Measurements from ENCODE around the gene ASIC5.

Gene ASIC5

GRCh38 chr4:155878611-155879010, 12.5 kb upstream of the ASIC5 start:
- DNase-seq, result no peak

GRCh38 chr4:155877971-155878370, 11.9 kb upstream of the ASIC5 start:
- no peak for DNase-seq

- no peak for DNase-seq
Measured at GRCh38 chr4:155875878-155876277, 9.8 kb upstream of the ASIC5 start.

- no peak for DNase-seq
Measured at GRCh38 chr4:155855897-155856296, 10.2 kb downstream of the ASIC5 start.

- no peak for DNase-seq
Measured at GRCh38 chr4:155854582-155855226, 11.4 kb downstream of the ASIC5 start.

GRCh38 chr4:155853189-155853588, 12.9 kb downstream of the ASIC5 start:
- DNase-seq, result no peak

GRCh38 chr4:155849042-155849441, 17.0 kb downstream of the ASIC5 start:
- no peak for DNase-seq

GRCh38 chr4:155846929-155847328, 19.1 kb downstream of the ASIC5 start:
- DNase-seq, result no peak

- DNase-seq, result no peak
Measured at GRCh38 chr4:155842080-155842479, 24.0 kb downstream of the ASIC5 start.

GRCh38 chr4:155837203-155837796, 28.8 kb downstream of the ASIC5 start:
- DNase-seq, result no peak

GRCh38 chr4:155832664-155833063, 33.4 kb downstream of the ASIC5 start:
- no peak for DNase-seq

GRCh38 chr4:155828628-155829027, 37.4 kb downstream of the ASIC5 start:
- DNase-seq, result no peak

GRCh38 chr4:155822572-155822971, 43.5 kb downstream of the ASIC5 start:
- DNase-seq, result no peak

- DNase-seq, result no peak
Measured at GRCh38 chr4:155820887-155821518, 45.1 kb downstream of the ASIC5 start.

- no peak for DNase-seq
Measured at GRCh38 chr4:155819066-155819465, 47.0 kb downstream of the ASIC5 start.

- no peak for DNase-seq
Measured at GRCh38 chr4:155818639-155819038, 47.4 kb downstream of the ASIC5 start.

- no peak for DNase-seq
Measured at GRCh38 chr4:155811083-155811482, 55.0 kb downstream of the ASIC5 start.

- peak; percentile 66 to 83 for DNase-seq
Measured at GRCh38 chr4:155809835-155810234, 56.2 kb downstream of the ASIC5 start.

GRCh38 chr4:155807021-155807420, 59.1 kb downstream of the ASIC5 start:
- DNase-seq, result no peak

GRCh38 chr4:155805016-155805415, 61.1 kb downstream of the ASIC5 start:
- no peak for DNase-seq

GRCh38 chr4:155802190-155802959, 63.7 kb downstream of the ASIC5 start:
- no peak for DNase-seq

- DNase-seq, result no peak
Measured at GRCh38 chr4:155800685-155801343, 65.3 kb downstream of the ASIC5 start.

- DNase-seq, result no peak
Measured at GRCh38 chr4:155799794-155800123, 66.3 kb downstream of the ASIC5 start.
